Neural progenitor cell (in vitro differentiated cells): ENCODE data around the gene CD101. TPM values are rescaled to one million over a fixed set of nuclear protein-coding genes. Genes with fewer than 3 reads are reported as not detected.

Experiments used
- DNase-seq: peaks from one replicate; pipeline ENCODE4 v3.0.0-alpha.2; 2016; ENCODE audit warnings: low spot score
- H2AFZ ChIP-seq: fragments of 200-600 bp; sonication (generic); replicated peaks from 2 replicates; pipeline ENCODE4 v1.6.1; 2016; ENCODE audit warnings: antibody characterized with exemption
- H3F3A ChIP-seq: fragments of 200-600 bp; sonication (generic); 2 replicates; pipeline ENCODE4 v1.6.1; 2016; ENCODE audit warnings: antibody characterized with exemption, low read depth
- H3K27ac ChIP-seq: fragments of 200-600 bp; sonication (generic); 2 replicates; pipeline ENCODE4 v1.5.1; 2016; ENCODE audit warnings: mild to moderate bottlenecking
- H3K27me3 ChIP-seq: fragments of 200-600 bp; sonication (generic); 2 replicates; pipeline ENCODE4 v1.6.1; 2016; ENCODE audit warnings: mild to moderate bottlenecking, moderate library complexity
- H3K36me3 ChIP-seq: fragments of 200-600 bp; sonication (generic); 2 replicates; pipeline ENCODE4 v1.5.1; 2016
- H3K4me1 ChIP-seq: fragments of 200-600 bp; sonication (generic); 2 replicates; pipeline ENCODE4 v1.6.1; 2016; ENCODE audit warnings: mixed run types
- H3K4me2 ChIP-seq: fragments of 200-600 bp; sonication (generic); 2 replicates; pipeline ENCODE4 v1.6.1; 2016
- H3K4me3 ChIP-seq: fragments of 200-600 bp; sonication (generic); 2 replicates; pipeline ENCODE4 v1.5.1; 2016
- H3K79me2 ChIP-seq: fragments of 200-600 bp; sonication (generic); 2 replicates; pipeline ENCODE4 v1.6.1; 2016; ENCODE audit warnings: low read depth
- H3K9ac ChIP-seq: fragments of 200-600 bp; sonication (generic); 2 replicates; pipeline ENCODE4 v1.6.1; 2016
- H3K9me3 ChIP-seq: fragments of 200-600 bp; sonication (generic); 2 replicates; pipeline ENCODE4 v1.5.1; 2016; ENCODE audit warnings: low read depth
- H4K20me1 ChIP-seq: fragments of 200-600 bp; sonication (generic); 2 replicates; pipeline ENCODE4 v1.6.1; 2016; ENCODE audit warnings: low read depth
- H3K27ac Mint-ChIP-seq: 3 replicates; pipeline ENCODE4 v1.8.0; 2021; ENCODE audit warnings: mixed read lengths
- H3K27me3 Mint-ChIP-seq: 2 replicates; pipeline ENCODE4 v1.8.0; 2022; ENCODE audit warnings: low read depth, mild to moderate bottlenecking, inconsistent platforms, moderate library complexity, mixed read lengths; ENCODE audit not compliant: insufficient read depth
- H3K36me3 Mint-ChIP-seq: 3 replicates; pipeline ENCODE4 v1.8.0; 2021; ENCODE audit warnings: mixed read lengths
- H3K4me1 Mint-ChIP-seq: 3 replicates; pipeline ENCODE4 v1.8.0; 2021; ENCODE audit warnings: mixed read lengths
- H3K4me3 Mint-ChIP-seq: 3 replicates; pipeline ENCODE4 v1.8.0; 2021; ENCODE audit warnings: mild to moderate bottlenecking, moderate library complexity, mixed read lengths
- H3K9me3 Mint-ChIP-seq: 3 replicates; pipeline ENCODE4 v1.8.0; 2020; ENCODE audit warnings: mixed read lengths
- CTCF ChIP-seq: fragments of 200-600 bp; sonication (generic); IDR thresholded peaks from 2 replicates; pipeline ENCODE4 v1.5.1; 2017; ENCODE audit warnings: antibody characterized with exemption, mild to moderate bottlenecking
- EZH2 ChIP-seq: fragments of 200-600 bp; sonication (generic); IDR thresholded peaks from 2 replicates; pipeline ENCODE4 v1.6.1; 2017; ENCODE audit warnings: antibody characterized with exemption, mild to moderate bottlenecking, moderate library complexity
- EZH2phosphoT487 ChIP-seq: fragments of 200-600 bp; sonication (generic); IDR thresholded peaks from 2 replicates; pipeline ENCODE4 v1.6.1; 2017; ENCODE audit warnings: antibody characterized with exemption
- total RNA-seq: library from RNA; depleted of rRNA; stranded (reverse); fragments of >200 nt; gene quantifications from 2 replicates; pipeline ENCODE4 v1.2.3, GENCODE V29; 2015; ENCODE audit warnings: low replicate concordance

The CD101 gene
- total RNA-seq, 1 donor from 2014 or later: 0.41 TPM

DNA sequence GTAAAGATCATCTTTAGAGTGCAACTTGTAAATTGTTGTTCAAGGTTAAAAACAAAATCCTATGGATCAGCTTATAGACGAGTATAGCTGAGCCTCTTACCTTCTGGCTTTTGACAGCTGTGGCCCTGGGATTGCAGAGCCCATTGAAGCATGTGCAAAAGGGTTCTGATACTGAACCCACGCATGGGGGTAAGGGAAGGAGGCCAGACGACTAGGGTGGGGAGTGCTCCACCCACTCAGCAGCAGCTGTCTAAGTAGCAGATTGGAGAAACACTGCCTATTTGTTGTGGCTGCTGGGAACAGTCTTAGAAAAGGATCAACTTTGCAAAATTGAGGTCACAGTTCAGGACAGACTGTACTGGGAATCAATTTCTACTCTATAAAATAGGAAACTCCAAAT is 16.1 kb downstream of the CD101 start:
- TF ChIP-seq CTCF (no peak), EZH2 (no peak), EZH2phosphoT487 (no peak)
- H3K4me2 ChIP-seq: no peak overlapping the region
- H3K9me3 Mint-ChIP-seq: no peaks in the 10 kb centered on the region

DNA sequence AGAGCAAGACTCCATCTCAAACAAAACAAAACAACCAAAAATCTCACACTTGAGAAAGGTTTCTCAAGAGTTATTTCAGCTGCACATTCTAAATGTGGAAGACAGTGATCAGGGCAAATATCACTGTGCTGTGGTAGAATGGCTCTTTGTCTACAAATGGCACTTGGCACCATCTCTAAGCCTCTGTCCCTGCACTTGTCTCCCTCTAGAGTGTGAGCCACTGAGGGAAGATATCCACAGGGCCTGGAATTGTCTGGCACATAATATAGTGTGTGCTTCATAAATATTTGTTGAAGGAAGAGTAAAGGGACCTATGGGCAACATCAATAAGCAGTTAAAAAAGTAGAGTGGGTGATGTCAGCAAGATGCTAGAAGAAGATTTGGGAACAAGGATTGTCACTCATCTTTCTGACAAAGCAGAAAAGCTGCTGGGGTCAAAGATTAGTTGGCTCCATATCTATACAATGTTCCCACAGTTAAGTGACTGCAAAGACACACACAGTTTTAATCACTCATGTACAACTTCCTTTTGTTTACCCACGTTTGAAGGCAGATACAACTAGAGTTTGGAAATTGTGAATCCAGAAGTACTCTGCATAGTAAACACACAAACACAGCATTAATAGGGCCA is 19.1 kb downstream of the CD101 start:
- Mint-ChIP-seq H3K4me3 (no peak overlapping the region), H3K4me1 (peaks cover 18% of the 10 kb centered on the region), H3K27me3 (peaks cover 5% of the 10 kb centered on the region), H3K27ac (no peak overlapping the region), H3K9me3 (no peaks in the 10 kb centered on the region), H3K36me3 (no peaks in the 10 kb centered on the region)
- H3K36me3 ChIP-seq: no peaks in the 10 kb centered on the region
- H2AFZ ChIP-seq: no peak overlapping the region
- TF ChIP-seq EZH2 (no peak), EZH2phosphoT487 (no peak), CTCF (no peak)
- DNase-seq: no peak
- no peak overlapping the region for H3K9ac ChIP-seq
- H3K4me1 ChIP-seq: no peaks in the 10 kb centered on the region
- H3K4me2 ChIP-seq: no peak overlapping the region
- H3K79me2 ChIP-seq: no peaks in the 10 kb centered on the region
- H3K4me3 ChIP-seq: no peak overlapping the region
- H3K27ac ChIP-seq: no peak overlapping the region
- no peaks in the 10 kb centered on the region for H4K20me1 ChIP-seq
- H3F3A ChIP-seq: no peaks in the 10 kb centered on the region
- H3K9me3 ChIP-seq: no peaks in the 10 kb centered on the region
- no peaks in the 10 kb centered on the region for H3K27me3 ChIP-seq

More for the DNA sequence above, 16.1 kb downstream of the CD101 start:
- Mint-ChIP-seq H3K36me3 (no peaks in the 10 kb centered on the region), H3K4me3 (no peak overlapping the region), H3K27ac (no peak overlapping the region), H3K27me3 (peaks cover 5% of the 10 kb centered on the region), H3K4me1 (peaks cover 18% of the 10 kb centered on the region)
- no peak overlapping the region for H3K9ac ChIP-seq
- H4K20me1 ChIP-seq: no peaks in the 10 kb centered on the region
- no peaks in the 10 kb centered on the region for H3K36me3 ChIP-seq
- H3K4me3 ChIP-seq: no peak overlapping the region
- H3F3A ChIP-seq: no peaks in the 10 kb centered on the region
- no peak overlapping the region for H3K27ac ChIP-seq
- H3K9me3 ChIP-seq: no peaks in the 10 kb centered on the region
- H3K27me3 ChIP-seq: no peaks in the 10 kb centered on the region
- no peak for DNase-seq
- H3K4me1 ChIP-seq: no peaks in the 10 kb centered on the region
- H2AFZ ChIP-seq: no peak overlapping the region
- H3K79me2 ChIP-seq: no peaks in the 10 kb centered on the region

GRCh38 chr1:117022114-117022513 is 20.6 kb downstream of the CD101 start:
- H3K27me3 Mint-ChIP-seq: peaks cover 5% of the 10 kb centered on the region
- H3K9me3 Mint-ChIP-seq: no peaks in the 10 kb centered on the region

More at GRCh38 chr1:117022114-117022513, 20.6 kb downstream of the CD101 start:
- no peaks in the 10 kb centered on the region for H3K9me3 ChIP-seq
- no peak overlapping the region for H3K4me3 ChIP-seq
- H3K36me3 ChIP-seq: no peaks in the 10 kb centered on the region
- no peak overlapping the region for H3K4me2 ChIP-seq
- Mint-ChIP-seq H3K4me3 (no peak overlapping the region), H3K27ac (no peak overlapping the region), H3K36me3 (no peaks in the 10 kb centered on the region), H3K4me1 (peaks cover 14% of the 10 kb centered on the region)
- H3F3A ChIP-seq: no peaks in the 10 kb centered on the region
- no peaks in the 10 kb centered on the region for H4K20me1 ChIP-seq
- no peak overlapping the region for H3K9ac ChIP-seq
- no peaks in the 10 kb centered on the region for H3K79me2 ChIP-seq
- DNase-seq: no peak
- H3K27ac ChIP-seq: no peak overlapping the region
- no peak overlapping the region for H2AFZ ChIP-seq
- TF ChIP-seq EZH2phosphoT487 (no peak), EZH2 (no peak), CTCF (no peak)
- H3K27me3 ChIP-seq: no peaks in the 10 kb centered on the region
- no peaks in the 10 kb centered on the region for H3K4me1 ChIP-seq
